Fibroblast of skin of left biceps (primary cell): Measurements from ENCODE around the gene WWOX.

Source experiments
- DNase-seq, 2 experiments: peaks; one replicate each; pipeline ENCODE4 v3.0.0-alpha.2; 2013; ENCODE audit warnings: low read depth in 2 of 2

The WWOX gene

DNA sequence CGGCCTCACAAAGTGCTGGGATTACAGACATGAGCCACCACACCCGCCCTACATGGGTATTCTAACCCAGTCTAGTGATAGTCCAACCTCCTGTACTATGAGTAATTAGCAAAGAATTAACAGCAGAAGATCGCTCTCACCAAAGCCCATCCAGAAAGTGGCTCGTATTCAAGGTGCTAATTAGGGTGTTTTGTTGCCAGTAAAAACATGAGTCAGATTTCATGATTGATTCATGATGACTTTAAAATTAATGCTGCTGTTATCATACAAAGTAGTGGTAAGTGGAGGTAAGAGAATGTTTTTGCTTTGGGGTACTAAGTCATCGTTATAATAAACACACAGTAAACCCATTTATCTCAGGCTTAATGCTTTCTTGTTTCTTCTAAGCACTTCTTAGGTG lies 428.8 kb downstream of the WWOX start:
- no peak for DNase-seq

DNA sequence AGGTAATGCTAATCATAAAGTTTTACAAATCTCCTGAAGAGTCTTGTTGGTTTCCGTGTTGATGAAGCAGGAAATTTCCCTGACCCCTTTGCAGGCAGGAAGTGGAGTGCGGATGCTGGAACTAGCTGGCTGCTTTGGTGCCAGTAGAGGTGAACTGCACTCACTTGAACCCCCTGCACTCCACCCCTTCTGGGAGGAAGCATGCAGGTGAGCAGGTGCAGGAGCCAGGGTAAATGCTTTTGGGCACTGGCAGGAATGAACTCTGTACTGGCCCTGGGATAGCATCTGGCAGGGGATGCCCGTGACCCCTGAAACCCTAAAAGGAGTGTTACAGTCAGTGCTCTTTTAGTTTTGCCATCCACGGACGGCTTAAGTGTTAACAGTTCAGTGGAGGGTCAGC lies 430.4 kb downstream of the WWOX start:
- DNase-seq: no peak

DNA sequence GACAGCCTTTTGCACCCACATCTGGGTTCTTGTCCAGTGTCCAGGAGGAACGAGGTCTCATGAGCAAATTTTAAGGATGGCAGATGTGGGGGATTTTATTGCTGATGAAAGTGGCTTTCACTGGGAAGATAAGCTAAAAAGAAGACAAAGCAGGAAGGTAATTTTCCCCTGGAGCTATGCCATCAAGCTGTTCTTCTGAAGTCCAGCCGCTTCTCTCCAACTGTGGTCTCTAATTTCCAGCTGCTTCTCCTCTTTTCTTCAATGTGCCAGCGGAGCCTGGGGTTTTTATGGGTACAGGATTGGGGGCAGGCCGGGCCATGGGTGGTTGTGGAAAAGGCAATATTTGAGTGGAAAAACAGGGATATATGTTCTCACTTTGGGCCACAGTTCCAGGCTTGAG lies 430.8 kb downstream of the WWOX start:
- DNase-seq: no peak

DNA sequence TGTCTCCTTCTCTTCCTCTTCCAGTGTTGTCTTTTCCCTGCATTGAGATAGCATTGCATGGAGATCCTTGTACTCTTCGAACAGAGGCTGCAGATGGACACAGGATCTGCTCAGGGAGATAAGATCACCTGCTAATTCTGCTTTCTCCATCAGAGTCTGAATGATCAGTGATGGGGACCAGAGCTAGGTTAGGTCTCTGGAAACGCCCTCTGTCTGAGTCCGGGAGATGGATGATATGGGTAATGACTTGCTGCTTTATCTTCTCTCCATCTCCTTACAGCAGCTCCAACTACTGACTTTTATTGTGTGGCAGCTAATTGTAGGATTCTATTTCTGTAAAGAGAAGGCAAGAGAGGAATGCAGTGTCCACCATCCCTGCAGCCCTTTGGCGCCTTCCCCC lies 435.6 kb downstream of the WWOX start:
- DNase-seq: no peak

DNA sequence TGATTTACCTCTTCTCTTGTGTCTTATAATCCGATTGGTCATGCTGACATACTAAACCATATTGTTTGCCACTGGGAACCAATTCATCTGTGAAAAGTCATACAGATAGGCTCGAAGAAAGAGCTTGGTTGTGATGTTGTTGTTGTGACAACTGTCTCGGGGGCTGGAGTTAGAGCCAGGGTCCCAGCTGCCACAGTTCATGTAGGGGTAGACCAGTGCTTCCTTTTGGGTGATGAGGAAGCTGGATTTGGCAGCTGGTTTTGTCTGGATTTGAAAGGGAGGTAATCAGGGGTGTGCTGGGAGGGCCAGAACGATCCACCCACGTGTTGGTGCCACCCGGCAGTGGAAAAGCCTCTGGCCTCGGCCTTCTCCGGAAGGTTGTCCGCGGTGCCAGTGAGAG lies 438.1 kb downstream of the WWOX start:
- DNase-seq: no peak

DNA sequence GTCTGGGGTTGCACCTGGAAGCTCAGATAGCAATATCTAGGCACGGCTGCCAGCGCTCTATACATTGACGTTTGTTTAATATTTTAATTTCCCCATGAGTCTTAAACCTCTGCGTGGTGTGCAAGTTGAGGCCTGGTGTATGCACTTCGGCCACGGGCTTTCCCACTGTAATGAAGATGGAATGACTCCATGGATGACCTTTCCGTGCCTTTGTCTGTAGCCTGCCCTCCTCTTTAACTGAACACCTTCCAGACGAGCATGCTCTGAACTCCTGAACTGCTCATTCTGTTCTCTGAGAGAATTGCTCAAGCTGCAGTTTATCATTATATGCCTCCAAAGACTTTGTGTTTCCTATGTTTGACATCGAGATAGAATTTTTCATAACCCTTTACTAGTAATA lies 438.8 kb downstream of the WWOX start:
- DNase-seq: no peak

DNA sequence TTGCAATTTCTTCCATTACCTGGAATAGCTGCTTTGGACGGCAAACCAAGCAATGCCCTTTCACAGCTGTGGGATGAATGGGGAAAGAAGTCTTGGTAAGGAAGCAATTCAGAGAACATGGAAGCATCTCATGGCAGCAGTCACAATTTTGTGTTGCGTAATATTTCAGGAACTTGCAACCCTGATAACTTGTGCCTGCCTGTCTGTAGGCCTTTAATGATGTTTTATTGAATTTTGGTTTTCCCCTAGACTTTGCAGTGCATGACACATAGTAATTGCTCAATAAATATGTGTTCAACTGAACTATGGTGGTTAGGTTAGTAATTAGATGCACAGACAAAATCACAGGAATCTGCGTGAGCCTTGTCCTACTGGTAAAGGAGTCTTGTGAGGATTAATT lies 439.5 kb downstream of the WWOX start:
- DNase-seq: no peak

DNA sequence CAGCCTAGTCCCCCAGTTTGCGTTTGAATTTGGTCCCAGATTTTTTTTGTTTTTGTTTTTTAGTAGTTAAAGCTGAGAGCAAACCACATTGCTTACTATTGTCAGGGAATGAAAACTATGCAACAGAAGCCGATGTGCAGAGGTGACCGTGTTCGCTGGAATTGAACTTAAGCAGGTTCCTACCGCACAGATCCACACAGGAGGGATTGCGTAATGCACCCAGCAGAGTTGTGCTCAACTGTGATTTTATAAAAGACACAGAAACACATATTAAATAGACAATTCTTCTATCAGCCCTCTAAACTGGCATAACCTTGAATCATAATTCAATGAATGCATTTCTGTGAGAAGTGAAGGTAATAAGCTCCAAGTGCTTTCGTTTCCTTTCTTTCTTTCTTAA lies 443.0 kb downstream of the WWOX start:
- DNase-seq: no peak

DNA sequence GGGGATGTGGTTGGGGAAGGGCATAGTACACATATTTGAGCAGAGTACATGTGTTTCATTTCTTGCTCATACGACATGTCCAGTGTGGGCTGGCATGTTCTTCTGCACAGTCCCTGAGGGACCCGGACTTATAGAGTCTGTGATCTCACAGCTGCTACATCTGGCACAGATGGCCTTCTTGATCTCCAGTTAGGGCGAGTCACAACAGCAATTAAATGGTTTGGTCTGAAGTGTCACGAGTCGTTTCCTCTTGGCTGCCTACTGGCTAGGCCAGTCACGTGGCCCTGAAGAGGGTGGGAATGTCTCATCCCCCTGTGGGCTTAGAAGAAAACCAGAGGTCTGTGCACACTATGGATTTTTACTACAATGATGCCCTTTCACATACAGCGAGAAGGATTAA lies 443.6 kb downstream of the WWOX start:
- DNase-seq: no peak

DNA sequence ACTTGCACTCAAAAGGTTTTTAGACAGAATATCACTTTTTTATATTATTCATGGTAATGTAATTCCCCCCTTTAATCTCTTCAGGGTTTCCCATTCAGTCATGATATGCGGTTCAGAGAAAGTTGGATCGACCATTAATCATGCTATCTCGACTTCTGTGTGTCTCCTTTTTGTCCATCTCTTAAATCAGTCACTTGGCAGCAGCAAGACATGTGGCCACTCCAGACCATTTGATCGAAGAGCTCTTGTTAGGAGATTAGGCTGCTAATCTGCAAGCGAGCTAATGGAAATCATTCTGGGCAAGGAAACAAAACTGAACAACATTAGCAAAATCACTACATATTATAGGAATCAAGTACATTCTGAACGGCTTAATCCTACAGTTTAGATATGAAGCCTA lies 449.9 kb downstream of the WWOX start:
- DNase-seq: no peak

DNA sequence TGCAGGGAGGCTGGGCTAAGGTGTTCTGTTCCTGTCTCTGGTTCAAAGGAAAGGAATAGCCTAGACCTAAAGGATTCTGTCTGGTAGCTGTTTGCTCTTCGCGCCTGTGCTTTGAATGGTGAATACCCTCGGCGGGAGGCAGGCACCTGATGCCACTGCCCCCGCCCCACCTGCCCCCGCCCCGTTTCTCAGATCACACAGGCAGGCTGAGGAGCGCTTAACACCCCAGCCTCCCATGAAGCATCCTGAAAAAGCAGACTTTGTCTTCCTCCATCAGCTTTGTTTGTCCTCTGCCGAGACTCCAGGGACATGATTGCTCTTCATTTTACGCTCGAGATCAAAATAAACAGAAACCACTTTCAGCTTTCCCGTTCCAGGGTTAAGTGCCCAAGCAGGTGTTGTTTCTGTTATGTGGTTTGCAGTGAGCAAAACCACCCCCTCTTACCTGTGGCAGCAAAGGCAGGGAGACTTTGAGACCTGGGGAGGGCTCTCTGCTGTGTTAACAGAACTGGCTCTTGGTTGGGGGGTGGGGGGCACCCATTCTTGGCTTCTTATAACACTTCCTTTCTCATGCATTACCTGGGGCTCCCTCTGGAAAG lies 452.1 kb downstream of the WWOX start:
- no peak for DNase-seq

DNA sequence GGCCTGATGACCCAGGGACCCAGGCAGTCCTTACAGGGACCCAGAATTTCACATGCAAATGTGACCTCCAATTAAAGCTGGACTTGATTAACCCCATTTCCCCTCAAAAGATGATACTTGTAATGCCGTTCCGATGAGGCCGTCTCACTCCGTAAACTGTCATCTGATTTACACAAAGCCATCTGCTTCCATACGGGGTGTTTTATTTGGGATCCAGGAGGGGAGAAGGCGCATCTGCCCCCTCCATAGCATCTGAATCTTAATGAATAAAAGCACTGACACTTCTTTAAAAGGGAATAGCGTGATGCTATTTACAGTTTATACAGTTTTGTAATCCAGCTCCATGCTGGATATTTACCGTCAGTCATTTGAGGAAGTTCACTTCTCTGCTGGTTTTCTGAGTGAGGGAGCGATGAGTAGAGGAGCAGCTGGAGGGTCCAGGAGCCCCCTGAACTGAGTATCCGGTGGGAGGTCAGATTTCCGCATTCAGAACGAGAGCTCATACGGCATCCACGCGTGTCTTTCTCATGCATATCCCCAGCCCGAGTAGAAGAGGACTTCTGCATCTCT lies 452.7 kb downstream of the WWOX start:
- no peak for DNase-seq

DNA sequence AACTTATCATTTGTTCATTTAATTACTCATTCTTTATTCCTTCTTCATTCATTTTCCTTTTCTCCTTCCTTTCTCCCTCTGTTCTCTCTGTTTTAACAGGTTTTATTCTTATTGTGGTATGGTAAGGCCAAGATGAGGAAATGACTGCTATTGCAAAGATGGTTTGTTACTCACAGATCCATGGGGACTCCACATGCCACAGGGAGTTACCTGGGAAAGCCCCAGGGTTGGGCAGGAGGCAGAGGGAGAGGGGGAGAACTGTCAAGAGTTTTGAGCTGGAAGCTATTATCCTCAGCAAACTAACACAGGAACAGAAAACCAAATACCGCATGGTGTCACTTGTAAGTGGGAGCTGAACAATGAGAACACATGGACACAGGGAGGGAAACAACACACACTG lies 453.3 kb downstream of the WWOX start:
- DNase-seq: no peak

DNA sequence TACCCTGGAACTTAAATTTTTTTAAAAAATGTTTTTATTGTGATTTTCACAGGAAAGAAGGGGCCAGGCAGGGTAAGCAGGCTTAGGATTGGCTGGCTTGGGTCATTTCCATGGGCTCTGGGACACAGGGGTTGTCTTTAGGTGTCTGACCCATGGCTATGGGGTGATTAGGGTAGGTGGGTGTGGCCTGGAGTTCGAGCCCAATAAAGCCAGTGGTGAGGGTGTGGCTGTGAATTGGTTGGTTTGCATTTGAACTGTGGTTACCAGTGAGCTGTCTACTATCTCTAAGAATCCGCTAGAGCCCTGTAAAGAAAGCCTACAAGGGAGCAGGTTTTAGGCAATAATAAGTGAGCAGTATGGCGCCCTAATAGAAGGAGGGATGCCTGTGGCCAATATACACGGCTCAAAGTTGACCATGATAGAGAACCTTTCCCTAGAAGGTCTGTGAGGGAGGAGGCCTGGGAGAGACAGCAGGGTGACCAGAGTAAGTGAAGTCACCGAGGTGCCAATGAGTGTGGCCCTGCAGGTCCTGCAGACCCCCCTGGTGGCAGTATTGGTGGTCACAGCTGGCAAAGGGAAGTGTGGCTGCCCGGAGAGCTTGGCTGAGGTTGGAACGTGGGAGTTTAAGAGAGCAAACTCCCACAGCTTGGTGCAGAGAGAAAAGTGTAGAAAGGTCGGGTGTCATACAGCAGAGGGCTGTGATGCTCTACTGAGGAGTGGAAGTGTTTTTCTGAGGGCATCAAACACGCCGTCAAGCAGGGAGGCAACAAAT lies 454.0 kb downstream of the WWOX start:
- no peak for DNase-seq

DNA sequence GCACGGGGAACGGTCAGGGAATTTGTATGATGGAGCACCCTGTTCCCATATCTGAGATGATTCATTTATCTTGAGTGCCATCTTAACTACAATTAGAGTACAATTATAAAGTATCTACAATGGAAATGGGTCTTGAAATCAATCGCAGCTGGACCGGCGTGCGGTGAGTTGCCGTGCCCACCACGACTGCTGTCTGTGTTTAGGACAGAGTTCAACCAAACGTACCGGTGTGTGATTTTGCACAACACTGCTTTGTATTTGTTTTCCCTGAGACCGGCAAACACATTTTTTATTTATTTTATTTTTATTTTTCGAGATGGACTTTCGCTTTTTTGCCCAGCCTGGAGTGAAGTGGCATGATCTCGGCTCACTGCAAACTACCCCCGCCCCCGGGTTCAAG lies 457.0 kb downstream of the WWOX start:
- DNase-seq: no peak

DNA sequence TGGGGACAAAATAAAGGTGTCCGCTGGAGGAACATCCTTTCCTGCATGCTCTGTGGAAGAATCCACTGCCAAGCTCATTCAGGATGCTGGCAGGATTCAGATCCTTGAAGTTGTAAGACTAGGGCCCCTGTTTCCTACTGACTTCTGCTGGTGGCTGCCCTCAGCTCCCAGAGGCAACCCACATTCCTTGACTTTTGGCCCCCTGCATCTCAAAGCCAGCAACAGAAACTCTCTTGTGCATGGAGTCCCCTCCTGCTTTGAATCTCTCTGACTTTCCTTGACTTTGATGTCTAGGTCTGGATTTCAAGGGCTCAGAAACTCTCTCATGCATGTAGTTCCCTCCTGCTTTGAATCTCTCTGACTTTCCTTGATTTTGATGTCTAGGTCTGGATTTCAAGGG lies 461.5 kb downstream of the WWOX start:
- no peak for DNase-seq

DNA sequence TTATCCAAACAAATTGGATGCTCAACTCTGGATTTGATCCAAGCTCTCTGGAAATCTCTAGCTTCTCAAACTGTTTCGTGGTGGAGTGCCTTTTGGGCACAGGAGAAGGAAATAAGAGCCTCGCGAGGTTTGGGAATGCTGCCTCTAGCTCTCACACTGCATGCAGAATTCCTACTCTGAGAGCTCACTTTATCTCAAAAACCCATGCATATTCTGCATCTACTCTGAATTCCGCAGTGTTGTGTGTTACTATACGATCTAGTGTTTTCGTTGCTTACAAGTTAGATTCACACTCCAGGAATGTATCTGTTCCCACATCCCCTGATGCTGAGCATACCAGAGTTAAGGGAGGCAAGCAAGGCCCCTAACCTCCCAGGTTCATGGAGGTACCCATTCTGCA lies 462.7 kb downstream of the WWOX start:
- DNase-seq: no peak

DNA sequence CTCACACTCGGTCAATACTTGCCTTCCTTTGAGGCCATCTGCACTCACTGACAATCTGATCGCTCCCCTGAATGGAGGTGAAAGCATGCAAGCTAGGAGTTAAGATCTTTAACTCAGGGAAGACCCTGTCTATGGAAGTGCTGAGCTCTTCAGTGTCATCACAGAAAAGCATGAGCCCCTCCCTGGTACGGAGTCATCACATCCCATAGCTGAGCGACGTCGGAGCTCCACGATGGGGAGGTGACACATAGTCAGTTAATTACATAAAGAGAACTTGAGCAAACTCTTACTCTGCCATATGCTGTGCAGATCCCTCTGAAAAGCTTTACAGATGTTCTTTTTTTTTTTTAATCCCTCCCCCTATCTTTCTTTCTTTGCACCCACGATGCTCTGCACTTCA lies 463.2 kb downstream of the WWOX start:
- DNase-seq: no peak

DNA sequence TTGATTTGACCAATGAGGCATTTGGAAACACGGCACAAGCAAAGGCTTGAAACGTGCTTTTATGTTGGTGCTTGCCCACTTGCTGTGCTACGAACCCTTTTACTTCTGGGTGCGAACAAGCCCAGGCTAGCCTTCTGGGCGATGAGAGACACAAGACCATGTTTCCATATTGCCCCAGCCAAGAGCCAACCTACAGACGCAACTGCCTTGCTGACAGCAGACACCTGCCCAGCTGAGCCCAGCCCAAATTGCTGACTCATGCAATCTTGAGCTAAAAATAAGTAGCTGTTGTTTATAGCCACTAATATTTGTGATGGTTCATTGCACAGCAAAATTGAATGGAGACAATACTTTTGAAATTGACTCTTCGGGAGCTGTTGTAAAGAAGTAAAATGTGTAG lies 464.5 kb downstream of the WWOX start:
- DNase-seq: no peak

DNA sequence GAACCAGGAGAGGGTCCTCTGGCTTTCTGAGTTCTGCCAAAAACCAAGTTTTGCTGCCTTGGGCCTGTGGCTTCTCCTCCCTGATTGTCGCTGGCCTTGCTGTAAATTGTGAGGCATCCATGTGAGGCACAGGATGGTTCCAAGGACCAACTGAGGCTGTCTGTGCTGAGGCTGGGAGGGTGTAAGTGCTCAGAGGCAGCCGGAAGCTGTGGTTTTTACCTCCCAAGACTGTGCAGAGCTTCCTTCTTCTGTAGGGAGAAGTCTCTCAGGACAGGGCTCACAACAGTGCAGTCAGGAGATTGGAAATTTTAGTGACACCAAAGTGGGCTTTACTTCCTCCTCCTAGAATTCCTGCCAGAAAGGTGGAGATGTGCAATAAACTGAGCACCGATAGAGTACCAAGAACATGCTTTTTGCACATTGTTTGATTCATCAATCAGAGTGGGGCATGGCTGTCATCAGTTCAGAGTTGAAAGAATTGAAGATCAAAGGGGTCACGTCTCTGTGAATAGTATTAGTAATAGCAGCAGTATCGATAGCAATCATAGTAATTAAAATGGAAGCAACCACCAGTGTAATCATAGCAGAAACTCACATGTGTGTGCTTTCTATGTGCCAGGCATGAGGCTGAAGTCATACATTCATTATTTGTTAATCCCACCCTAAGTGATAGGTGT lies 467.1 kb downstream of the WWOX start:
- no peak for DNase-seq

DNA sequence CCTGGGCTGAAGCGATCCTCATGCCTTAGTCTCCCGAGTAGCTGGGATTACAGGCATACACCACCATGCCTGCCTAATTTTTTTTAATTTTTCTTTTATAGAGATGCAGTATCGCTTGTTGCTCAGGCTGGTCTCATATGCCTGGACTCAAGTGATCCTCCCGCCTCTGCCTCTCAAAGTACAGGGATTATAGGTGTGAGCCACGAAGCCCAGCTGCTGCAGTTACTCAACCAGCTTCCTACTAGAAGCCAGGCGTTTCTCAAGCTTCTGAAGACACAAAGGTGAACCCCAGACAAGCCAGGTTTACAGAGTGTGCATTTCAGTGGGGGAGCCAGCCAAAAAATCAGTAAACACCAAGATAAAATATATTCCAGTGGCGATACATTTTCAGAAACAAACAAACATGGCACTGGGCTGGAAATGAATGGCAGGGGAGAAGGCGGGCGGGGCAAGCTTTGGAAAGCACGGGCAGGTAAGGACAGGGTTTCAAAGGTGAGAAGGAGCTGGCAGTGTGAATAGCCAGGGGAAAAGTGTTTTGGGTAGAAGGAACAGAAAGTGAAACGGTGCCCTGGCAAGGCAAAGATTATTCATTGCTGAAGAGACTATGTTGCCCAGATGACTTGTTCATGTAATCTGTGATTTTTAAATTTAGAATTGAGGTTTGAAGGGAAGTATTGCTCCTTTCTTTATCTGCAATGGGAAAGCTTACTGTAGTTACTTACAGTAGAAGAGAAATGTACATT lies 471.1 kb downstream of the WWOX start:
- DNase-seq: no peak

DNA sequence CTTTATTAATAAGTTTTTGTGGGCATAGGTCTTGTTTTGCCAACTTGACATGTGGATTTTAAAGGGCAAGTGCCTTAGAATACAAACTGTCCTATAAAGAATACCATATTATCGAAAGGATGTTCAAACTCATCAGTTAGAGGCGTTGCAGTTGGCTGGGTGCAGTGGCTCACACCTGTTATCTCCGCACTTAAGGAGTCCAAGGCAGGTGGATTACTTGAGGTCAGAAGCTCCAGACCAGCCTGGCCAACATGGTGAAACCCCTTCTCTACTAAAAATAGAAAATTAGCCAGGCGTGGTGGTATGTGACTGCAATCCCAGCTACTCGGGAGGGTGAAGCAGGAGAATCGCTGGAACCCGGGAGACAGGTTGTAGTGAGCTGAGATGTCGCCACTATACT lies 472.0 kb downstream of the WWOX start:
- no peak for DNase-seq
